HFF-Myc (cell line): ENCODE results near the gene SLC2A5.
"Not testable (repeated sequence)": the region's sequence is repeated elsewhere in the genome, so short reads cannot be mapped to it uniquely, and the experiment has no call there.

Experiments
- DNase-seq: peaks from one replicate; pipeline ENCODE4 v3.0.0-alpha.2; 2011; ENCODE audit warnings: low read depth; ENCODE audit errors: extremely low read depth
- H3K4me3 ChIP-seq: replicated peaks from 2 replicates; pipeline ENCODE4 v1.5.1; 2011; ENCODE audit warnings: low read depth, mild to moderate bottlenecking, control low read depth, low read length
- TF ChIP-seq, protein P1 (sequence below): IDR thresholded peaks from 2 replicates; pipeline ENCODE4 v1.5.1; 2012; ENCODE audit warnings: mild to moderate bottlenecking, low read depth, low read length, control low read depth; ENCODE audit errors: missing control alignments

Gene SLC2A5

DNA sequence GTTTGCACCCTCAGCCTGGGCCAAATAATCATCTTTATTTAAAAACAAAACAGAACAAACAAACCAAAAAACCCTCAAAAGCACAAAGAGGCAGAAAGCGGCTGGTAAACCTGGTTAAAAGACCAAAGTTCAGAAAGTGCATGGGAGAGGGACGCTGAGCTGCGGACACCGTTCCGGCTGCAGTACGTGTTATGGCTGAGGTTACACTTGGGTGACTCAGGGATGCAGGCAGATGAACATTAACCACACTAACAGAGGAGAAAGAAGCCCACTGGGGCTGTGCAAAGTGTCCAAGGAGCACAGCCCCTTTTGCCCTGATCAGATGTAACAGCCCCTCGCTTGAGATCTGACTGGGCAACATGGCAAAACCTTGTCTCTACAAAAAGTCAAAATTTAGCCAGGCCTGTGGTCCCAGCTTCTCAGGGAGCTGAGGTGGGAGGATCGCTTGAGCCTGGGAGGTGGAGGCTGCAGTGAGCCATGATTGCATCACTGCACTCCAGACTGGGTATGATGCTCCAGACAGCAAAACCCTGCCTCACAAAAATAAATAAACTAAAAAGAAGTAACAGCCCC lies 31.1 kb upstream of the SLC2A5 start:
- H3K4me3 ChIP-seq = no peak overlapping the region
- no peak for DNase-seq
- TF ChIP-seq, protein P1, sequence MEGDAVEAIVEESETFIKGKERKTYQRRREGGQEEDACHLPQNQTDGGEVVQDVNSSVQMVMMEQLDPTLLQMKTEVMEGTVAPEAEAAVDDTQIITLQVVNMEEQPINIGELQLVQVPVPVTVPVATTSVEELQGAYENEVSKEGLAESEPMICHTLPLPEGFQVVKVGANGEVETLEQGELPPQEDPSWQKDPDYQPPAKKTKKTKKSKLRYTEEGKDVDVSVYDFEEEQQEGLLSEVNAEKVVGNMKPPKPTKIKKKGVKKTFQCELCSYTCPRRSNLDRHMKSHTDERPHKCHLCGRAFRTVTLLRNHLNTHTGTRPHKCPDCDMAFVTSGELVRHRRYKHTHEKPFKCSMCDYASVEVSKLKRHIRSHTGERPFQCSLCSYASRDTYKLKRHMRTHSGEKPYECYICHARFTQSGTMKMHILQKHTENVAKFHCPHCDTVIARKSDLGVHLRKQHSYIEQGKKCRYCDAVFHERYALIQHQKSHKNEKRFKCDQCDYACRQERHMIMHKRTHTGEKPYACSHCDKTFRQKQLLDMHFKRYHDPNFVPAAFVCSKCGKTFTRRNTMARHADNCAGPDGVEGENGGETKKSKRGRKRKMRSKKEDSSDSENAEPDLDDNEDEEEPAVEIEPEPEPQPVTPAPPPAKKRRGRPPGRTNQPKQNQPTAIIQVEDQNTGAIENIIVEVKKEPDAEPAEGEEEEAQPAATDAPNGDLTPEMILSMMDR = no peak

DNA sequence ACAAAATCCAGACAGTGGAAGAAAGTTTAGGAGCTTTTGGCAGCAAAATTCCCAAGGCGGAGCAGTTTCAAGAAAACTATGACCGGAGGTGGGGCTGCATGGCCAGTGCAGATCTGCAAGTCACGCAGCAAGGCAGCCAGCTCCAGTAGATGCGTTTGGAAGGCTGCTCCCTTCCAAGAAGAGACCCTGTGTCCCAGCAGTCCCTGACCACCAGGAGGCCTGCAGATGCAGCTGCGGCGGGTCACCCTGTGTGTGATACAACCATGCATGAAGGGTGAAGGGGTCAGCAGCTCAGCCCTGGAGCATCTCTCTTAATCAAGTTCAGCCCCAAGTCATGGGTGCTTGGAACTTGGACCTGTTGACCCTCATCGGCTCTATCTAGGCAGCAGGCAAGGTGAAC lies 30.1 kb upstream of the SLC2A5 start:
- DNase-seq = no peak
- H3K4me3 ChIP-seq = no peak overlapping the region

DNA sequence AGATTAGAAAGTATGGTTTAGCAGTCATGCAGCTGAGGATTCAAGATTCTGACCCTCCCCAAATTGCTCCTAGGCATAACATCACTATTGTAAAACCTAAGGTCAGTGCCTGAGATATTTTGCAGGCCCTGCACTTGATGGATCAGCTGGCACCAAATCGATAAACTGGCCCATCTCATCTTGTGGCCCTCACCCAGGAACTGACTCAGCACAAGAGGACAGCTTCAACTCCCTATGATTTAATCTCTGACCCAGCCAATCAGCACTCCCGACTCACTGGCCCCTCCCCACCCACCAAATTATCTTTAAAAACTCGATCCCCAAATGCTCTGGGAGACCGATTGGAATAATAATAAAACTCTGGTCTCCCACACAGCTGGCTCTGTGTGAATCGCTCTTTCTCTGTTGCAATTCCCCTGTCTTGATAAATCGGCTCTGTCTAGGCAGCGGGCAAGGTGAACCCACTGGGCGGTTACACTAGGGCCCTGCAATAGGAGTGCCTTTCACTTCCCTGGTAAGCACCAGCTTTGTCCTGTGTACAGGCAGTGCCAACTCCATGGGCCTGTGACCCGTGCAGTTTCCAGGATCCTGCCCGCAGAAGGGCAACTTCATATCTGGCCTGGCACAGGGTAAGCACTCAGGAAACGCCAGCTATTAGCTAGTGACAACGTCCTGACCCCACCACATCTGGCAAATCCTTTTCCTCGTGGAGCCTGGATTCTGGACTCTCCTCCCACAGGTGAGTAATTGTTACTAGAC lies 28.7 kb upstream of the SLC2A5 start:
- TF ChIP-seq, protein P1 = no peak
- DNase-seq = no peak
- no peak overlapping the region for H3K4me3 ChIP-seq

More for the DNA sequence above, 30.1 kb upstream of the SLC2A5 start:
- TF ChIP-seq, protein P1 = no peak

DNA sequence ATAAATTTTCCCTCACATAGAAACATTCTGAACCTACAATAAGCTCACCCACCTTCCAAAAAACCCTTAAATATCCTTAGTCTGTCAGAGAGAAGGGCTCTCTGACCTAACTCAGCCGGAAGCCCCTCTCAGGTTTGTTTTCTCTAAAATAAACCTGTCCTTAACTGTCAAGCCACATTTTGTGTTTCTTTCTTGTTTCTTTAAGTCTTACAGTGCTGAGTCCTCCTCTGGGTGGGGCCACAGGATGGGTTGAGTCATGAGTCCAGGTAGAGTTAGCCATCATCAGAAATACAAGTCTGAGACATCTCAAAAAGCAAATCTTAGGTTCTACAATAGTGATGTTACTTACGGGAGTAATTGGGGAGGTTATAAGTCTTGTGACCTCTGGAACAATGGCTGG lies 26.4 kb upstream of the SLC2A5 start:
- no peak overlapping the region for H3K4me3 ChIP-seq
- TF ChIP-seq, protein P1 = no peak
- DNase-seq = no peak

DNA sequence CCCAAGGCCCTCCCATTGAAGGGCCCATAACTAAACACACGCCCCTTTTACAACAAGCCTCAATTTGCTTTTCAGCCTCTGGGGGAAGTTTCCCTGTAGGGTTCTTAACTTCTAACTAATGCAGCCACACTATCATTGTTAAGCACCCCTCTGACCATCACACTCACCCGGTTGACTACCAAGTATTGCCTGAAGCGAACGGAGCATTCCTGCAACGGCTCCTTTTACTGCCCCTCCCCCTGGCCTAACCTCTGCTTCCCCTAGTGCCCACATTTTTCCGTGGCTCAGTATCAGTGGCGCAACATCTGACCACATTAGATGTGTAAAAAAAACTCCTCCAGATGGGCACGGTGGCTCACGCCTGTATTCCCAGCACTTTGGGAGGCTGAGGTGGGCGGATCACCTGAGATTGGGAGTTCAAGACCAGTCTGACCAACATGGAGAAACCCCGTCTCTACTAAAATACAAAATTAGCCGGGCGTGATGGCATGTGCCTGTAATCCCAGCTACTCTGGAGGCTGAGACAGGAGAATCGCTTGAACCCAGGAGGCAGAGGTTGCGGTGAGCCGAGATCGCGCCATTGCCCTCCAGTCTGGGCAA lies 24.7 kb upstream of the SLC2A5 start:
- DNase-seq, H3K4me3 ChIP-seq: not testable (repeated sequence)

DNA sequence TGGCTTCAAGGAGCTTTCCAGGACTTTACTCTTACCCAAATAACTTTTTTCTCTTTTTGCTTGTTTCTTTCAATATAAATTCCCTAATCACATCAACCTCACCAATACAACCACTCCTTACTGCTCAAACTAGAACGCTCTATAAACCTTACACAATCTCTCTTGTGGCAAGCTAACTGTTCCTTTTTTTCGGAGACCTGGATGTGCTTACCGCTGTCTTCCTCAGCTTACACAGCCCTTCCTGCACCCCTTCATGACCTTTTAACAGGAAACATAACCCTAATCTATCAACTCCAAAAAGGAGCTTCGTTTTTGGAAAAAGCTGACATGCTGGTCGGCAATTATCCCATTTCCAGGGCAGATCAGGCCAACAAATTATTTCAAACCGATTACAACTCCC lies 24.1 kb upstream of the SLC2A5 start:
- TF ChIP-seq, protein P1 = no peak
- no peak for DNase-seq
- no peak overlapping the region for H3K4me3 ChIP-seq

DNA sequence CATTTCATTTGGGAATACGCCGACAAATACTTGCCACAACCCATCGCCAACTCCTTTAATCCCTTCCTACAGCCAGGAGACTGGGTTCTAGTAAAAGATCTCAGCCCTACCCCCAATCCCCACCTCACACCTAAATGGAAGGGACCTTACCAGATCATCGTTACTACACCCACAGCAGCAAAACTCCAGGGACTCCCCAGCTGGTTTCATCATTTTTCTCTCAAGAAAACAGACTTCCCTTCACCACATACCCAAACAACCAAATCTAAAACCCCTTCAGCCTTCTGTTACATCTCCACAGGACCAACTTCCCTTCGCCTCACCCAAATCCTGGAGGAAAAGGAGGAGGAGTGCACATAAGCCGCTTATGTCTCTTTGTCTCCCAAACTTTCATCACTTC lies 23.7 kb upstream of the SLC2A5 start:
- no peak for DNase-seq
- TF ChIP-seq, protein P1 = no peak
- H3K4me3 ChIP-seq = no peak overlapping the region
